H9 (cell line): ENCODE data around the gene EIF3D. TPM values are rescaled to one million over a fixed set of nuclear protein-coding genes. Genes with fewer than 3 reads are reported as not detected.

Experiments
- DNase-seq: peaks from one replicate; pipeline ENCODE4 v3.0.0-alpha.2; 2017
- H2AFZ ChIP-seq: one replicate; pipeline ENCODE4 v1.6.1; 2013; ENCODE audit warnings: mild to moderate bottlenecking, low read length, control low read depth, moderate library complexity
- H2AK5ac ChIP-seq: 2 replicates; pipeline ENCODE4 v1.6.1; 2013; ENCODE audit warnings: low read length, control low read depth, mixed read lengths; ENCODE audit not compliant: insufficient read length
- H2BK120ac ChIP-seq: one replicate; pipeline ENCODE4 v1.6.1; 2013; ENCODE audit warnings: low read depth, mild to moderate bottlenecking, low read length, control low read depth, inconsistent platforms; ENCODE audit not compliant: poor library complexity, severe bottlenecking
- H2BK12ac ChIP-seq: 2 replicates; pipeline ENCODE4 v1.6.1; 2013; ENCODE audit warnings: low read length, control low read depth, mixed read lengths, low read depth; ENCODE audit not compliant: insufficient read length
- H2BK15ac ChIP-seq: 2 replicates; pipeline ENCODE4 v1.6.1; 2013; ENCODE audit warnings: low read depth, low read length, control low read depth
- H2BK20ac ChIP-seq: one replicate; pipeline ENCODE4 v1.6.1; 2013; ENCODE audit warnings: low read depth, mild to moderate bottlenecking, low read length, control low read depth, inconsistent platforms; ENCODE audit not compliant: poor library complexity, severe bottlenecking
- H2BK5ac ChIP-seq: 2 replicates; pipeline ENCODE4 v1.6.1; 2013; ENCODE audit warnings: low read length, control low read depth, mixed read lengths; ENCODE audit not compliant: insufficient read length
- H3K14ac ChIP-seq: 2 replicates; pipeline ENCODE4 v1.6.1; 2013; ENCODE audit warnings: low read length, control low read depth; ENCODE audit not compliant: insufficient read depth
- H3K18ac ChIP-seq: 2 replicates; pipeline ENCODE4 v1.6.1; 2013; ENCODE audit warnings: low read depth, mild to moderate bottlenecking, mixed read lengths, low read length, control low read depth; ENCODE audit not compliant: insufficient read length
- H3K23ac ChIP-seq: 2 replicates; pipeline ENCODE4 v1.6.1; 2013; ENCODE audit warnings: low read length, control low read depth, mixed read lengths, low read depth; ENCODE audit not compliant: insufficient read length
- H3K23me2 ChIP-seq: 2 replicates; pipeline ENCODE4 v1.6.1; 2013; ENCODE audit warnings: low read depth, mild to moderate bottlenecking, mixed read lengths, low read length, control low read depth; ENCODE audit not compliant: insufficient read length, poor library complexity, severe bottlenecking
- H3K27ac ChIP-seq: 2 replicates; pipeline ENCODE4 v1.5.1; 2013; ENCODE audit warnings: low read length, control low read depth, mixed read lengths, low read depth; ENCODE audit not compliant: insufficient read length
- H3K27me3 ChIP-seq: 2 replicates; pipeline ENCODE4 v1.6.1; 2013; ENCODE audit warnings: low read length, control low read depth, inconsistent platforms; ENCODE audit not compliant: insufficient read depth
- H3K4ac ChIP-seq: 2 replicates; pipeline ENCODE4 v1.6.1; 2013; ENCODE audit warnings: low read depth, mild to moderate bottlenecking, control low read depth, inconsistent platforms, low read length, moderate library complexity
- H3K4me1 ChIP-seq: 2 replicates; pipeline ENCODE4 v1.6.1; 2013; ENCODE audit warnings: low read length, control low read depth, inconsistent platforms; ENCODE audit not compliant: insufficient read depth
- H3K4me2 ChIP-seq: 2 replicates; pipeline ENCODE4 v1.6.1; 2013; ENCODE audit warnings: low read length, control low read depth, mixed read lengths; ENCODE audit not compliant: insufficient read length, insufficient read depth
- H3K56ac ChIP-seq: 2 replicates; pipeline ENCODE4 v1.6.1; 2013; ENCODE audit warnings: low read depth, mild to moderate bottlenecking, mixed read lengths, low read length, control low read depth; ENCODE audit not compliant: insufficient read length
- H3K79me1 ChIP-seq: 2 replicates; pipeline ENCODE4 v1.6.1; 2013; ENCODE audit warnings: low read depth, mild to moderate bottlenecking, moderate library complexity, low read length, control low read depth, inconsistent platforms; ENCODE audit not compliant: insufficient read depth, poor library complexity, severe bottlenecking
- H3K79me2 ChIP-seq: 2 replicates; pipeline ENCODE4 v1.6.1; 2013; ENCODE audit warnings: low read length, control low read depth, inconsistent platforms; ENCODE audit not compliant: insufficient read depth
- H3K9ac ChIP-seq: 2 replicates; pipeline ENCODE4 v1.6.1; 2013; ENCODE audit warnings: low read length, control low read depth, mixed read lengths; ENCODE audit not compliant: insufficient read length; ENCODE audit errors: extremely low read depth
- H3K9me3 ChIP-seq: one replicate; pipeline ENCODE4 v1.6.1; 2013; ENCODE audit warnings: low read depth, low read length, inconsistent platforms; ENCODE audit not compliant: control insufficient read depth
- H3T11ph ChIP-seq: one replicate; pipeline ENCODE4 v1.6.1; 2013; ENCODE audit warnings: mild to moderate bottlenecking, low read length, control low read depth, inconsistent platforms
- H4K20me1 ChIP-seq: one replicate; pipeline ENCODE4 v1.6.1; 2013; ENCODE audit not compliant: control insufficient read depth, insufficient read length, insufficient read depth
- H4K5ac ChIP-seq: 2 replicates; pipeline ENCODE4 v1.6.1; 2013; ENCODE audit warnings: low read depth, mild to moderate bottlenecking, mixed read lengths, low read length, control low read depth; ENCODE audit not compliant: insufficient read length
- H4K8ac ChIP-seq: replicated peaks from 2 replicates; pipeline ENCODE4 v1.6.1; 2013; ENCODE audit warnings: low read length, control low read depth, mixed read lengths, low read depth; ENCODE audit not compliant: insufficient read length
- H4K91ac ChIP-seq: 2 replicates; pipeline ENCODE4 v1.6.1; 2013; ENCODE audit warnings: low read depth, mild to moderate bottlenecking, moderate library complexity, mixed read lengths, low read length, control low read depth; ENCODE audit not compliant: insufficient read length
- H3K27ac Mint-ChIP-seq, 3 experiments: 2 replicates in 2 of 3; 3 replicates in 1 of 3; pipeline ENCODE4 v1.8.0; 2020 to 2021; ENCODE audit warnings: mixed read lengths in 3 of 3, mild to moderate bottlenecking in 1 of 3, moderate library complexity in 1 of 3
- H3K27me3 Mint-ChIP-seq: 2 replicates; pipeline ENCODE4 v1.8.0; 2021; ENCODE audit warnings: low read depth, mild to moderate bottlenecking, moderate library complexity, mixed read lengths
- H3K36me3 Mint-ChIP-seq, 3 experiments: 2 replicates in 2 of 3; 3 replicates in 1 of 3; pipeline ENCODE4 v1.8.0; 2020 to 2021; ENCODE audit warnings: low read depth in 3 of 3, mixed read lengths in 3 of 3; ENCODE audit not compliant: insufficient read depth in 1 of 3
- H3K4me1 Mint-ChIP-seq, 2 experiments: 2 replicates each; pipeline ENCODE4 v1.8.0; 2020; ENCODE audit warnings: mixed read lengths in 2 of 2
- H3K4me3 Mint-ChIP-seq, 2 experiments: 2 replicates in 1 of 2; 3 replicates in 1 of 2; pipeline ENCODE4 v1.8.0; 2020 to 2021; ENCODE audit warnings: mild to moderate bottlenecking in 2 of 2, mixed read lengths in 2 of 2, moderate library complexity in 1 of 2
- H3K9me3 Mint-ChIP-seq, 2 experiments: 2 replicates in 1 of 2; 3 replicates in 1 of 2; pipeline ENCODE4 v1.8.0; 2020; ENCODE audit warnings: mild to moderate bottlenecking in 2 of 2, mixed read lengths in 2 of 2, moderate library complexity in 1 of 2
- CTCF ChIP-seq: fragments of 200-600 bp; sonication (generic); conservative IDR thresholded peaks from 3 replicates; pipeline ENCODE4 v1.8.0; 2021; ENCODE audit warnings: antibody characterized with exemption, mild to moderate bottlenecking
- WGBS: extraction: QIAGEN DNeasy Blood & Tissue Kit; methylation state at CpG from one replicate; pipeline ENCODE4 v1.1.7; 2013; ENCODE audit warnings: missing lambda C conversion rate, low lambda C conversion rate, mixed read lengths; ENCODE audit not compliant: insufficient read length; ENCODE audit errors: extremely low coverage; 5-methylcytosine and 5-hydroxymethylcytosine counted together
- long read RNA-seq: library from polyadenylated mRNA; unstranded; transcript quantifications from one replicate; pipeline ENCODE4 v2.0.0, GENCODE V29; 2020
- total RNA-seq: library from RNA; stranded (reverse); gene quantifications from 2 replicates; pipeline ENCODE4 v1.2.1, GENCODE V29; 2021

The EIF3D gene
- total RNA-seq = 189 and 198 TPM in 2 replicates
- long read RNA-seq, transcript EIF3D-201 (15 exons, 2,155 nt) = major isoform, 2,155 of 2,470 reads
- long read RNA-seq, partial matches to known transcripts = 88 of 2,470 reads
- long read RNA-seq, other reads (novel, unspliced or antisense) = 224 of 2,470 reads

- no peak within 1 kb of the TSS for H3K56ac ChIP-seq
- H3K4me1 ChIP-seq = no peaks in the 10 kb centered on the region
- H4K20me1 ChIP-seq = no peaks in the 10 kb centered on the region
- H3K27ac Mint-ChIP-seq = peak within 1 kb of the TSS; percentile 98 to 100 (median 99)
- no peak within 1 kb of the TSS; the same call in 1 of the 2 replicates for H3K4ac ChIP-seq
- peak within 1 kb of the TSS; percentile 89; the same call in 1 of the 2 replicates for H3K14ac ChIP-seq
- H3K27ac ChIP-seq = peak within 1 kb of the TSS; percentile 80
- peak within 1 kb of the TSS; percentile 96 for H3K9ac ChIP-seq
- no peak within 1 kb of the TSS for H2AK5ac ChIP-seq
- peak within 1 kb of the TSS; percentile 68; the same call in 1 of the 2 replicates for H2BK15ac ChIP-seq
- peaks cover 8% of the 10 kb centered on the region for H3K79me1 ChIP-seq
- H2BK20ac ChIP-seq = no peak within 1 kb of the TSS
- H3K9me3 Mint-ChIP-seq = peaks cover 8 to 9% of the 10 kb centered on the region in 2 experiments
- no peak within 1 kb of the TSS for H2AFZ ChIP-seq
- no CpG with 5 or more reads among the region's 82 CpGs for WGBS
- no peaks in the 10 kb centered on the region for H3K27me3 ChIP-seq
- peak within 1 kb of the TSS; percentile 0 for H4K5ac ChIP-seq
- peaks cover 12% of the 10 kb centered on the region for H3K23me2 ChIP-seq
- no peak within 1 kb of the TSS for H2BK12ac ChIP-seq
- DNase-seq = peak; percentile 99
- H3K4me1 Mint-ChIP-seq = peaks cover 8 to 12% of the 10 kb centered on the region in 2 experiments
- peaks cover 10% of the 10 kb centered on the region; the same call in 1 of the 2 replicates for H3K79me2 ChIP-seq
- H3K18ac ChIP-seq = peak within 1 kb of the TSS; percentile 77
- no peak within 1 kb of the TSS for H4K8ac ChIP-seq
- no peaks in the 10 kb centered on the region for H3K9me3 ChIP-seq
- peak within 1 kb of the TSS; percentile 76 for H4K91ac ChIP-seq
- peaks cover 24 to 33% (median 32%) of the 10 kb centered on the region in 3 experiments for H3K36me3 Mint-ChIP-seq
- H2BK5ac ChIP-seq = no peak within 1 kb of the TSS
- peak within 1 kb of the TSS; percentile 10 for H2BK120ac ChIP-seq
- H3K27me3 Mint-ChIP-seq = no peaks in the 10 kb centered on the region; the same call in 1 of the 2 replicates
- TF ChIP-seq CTCF = no peak
- H3K23ac ChIP-seq = no peak within 1 kb of the TSS
- peak within 1 kb of the TSS; percentile 89 to 97 for H3K4me3 Mint-ChIP-seq
- H3K4me2 ChIP-seq = peak within 1 kb of the TSS; percentile 83
- H3T11ph ChIP-seq = no peak within 1 kb of the TSS
Measured at GRCh38 chr22:36528795-36529751, at the start of gene EIF3D. EIF3D (minus strand) TSS chr22:36529166; CDS start chr22:36526121, 3,045 bp downstream.
